Spleen (tissue), 11 donors: ENCODE data around the gene DMAP1. TPM values are rescaled to one million over a fixed set of nuclear protein-coding genes. Genes with fewer than 3 reads are reported as not detected.

ENCODE experiments used
- DNase-seq: peaks from one replicate; pipeline ENCODE4 v3.0.0-alpha.2; 2020
- H3K27ac ChIP-seq, 8 donors: fragments of 200-600 bp; sonication (generic) in 7 of 8; 1 replicate in 4 of 8; 2 replicates in 4 of 8; pipeline versions ENCODE4 v1.5.0 to v1.8.0; 2016 to 2021; ENCODE audit warnings: inconsistent platforms in 4 of 8, mild to moderate bottlenecking in 4 of 8, moderate library complexity in 1 of 8
- H3K27me3 ChIP-seq, 7 donors: fragments of 200-600 bp; sonication (generic) in 6 of 7; replicated peaks in 1 of 7; 1 replicate in 4 of 7; 2 replicates in 3 of 7; pipeline versions ENCODE4 v1.5.0 to v1.8.0; 2016 to 2021; ENCODE audit warnings: inconsistent platforms in 3 of 7, mild to moderate bottlenecking in 1 of 7
- H3K36me3 ChIP-seq, 6 donors: fragments of 200-600 bp; sonication (generic) in 5 of 6; 1 replicate in 4 of 6; 2 replicates in 2 of 6; pipeline versions ENCODE4 v1.5.0 to v1.8.0; 2016 to 2021; ENCODE audit warnings: inconsistent platforms in 2 of 6
- H3K4me1 ChIP-seq, 6 donors: fragments of 200-600 bp; sonication (generic) in 5 of 6; 1 replicate in 3 of 6; 2 replicates in 3 of 6; pipeline versions ENCODE4 v1.5.0 to v1.8.0; 2016 to 2021; ENCODE audit warnings: inconsistent platforms in 3 of 6
- H3K4me3 ChIP-seq, 8 donors: fragments of 200-600 bp; sonication (generic) in 7 of 8; 1 replicate in 4 of 8; 2 replicates in 4 of 8; pipeline versions ENCODE4 v1.5.0 to v1.8.0; 2016 to 2021; ENCODE audit warnings: inconsistent platforms in 4 of 8, mild to moderate bottlenecking in 4 of 8, moderate library complexity in 2 of 8
- H3K9me3 ChIP-seq, 8 donors: fragments of 200-600 bp; sonication (generic) in 7 of 8; 1 replicate in 4 of 8; 2 replicates in 4 of 8; pipeline versions ENCODE4 v1.5.0 to v1.8.0; 2016 to 2021; ENCODE audit warnings: inconsistent platforms in 4 of 8
- POLR2A ChIP-seq, 3 donors: fragments of 450-650 bp; IDR thresholded peaks; one replicate each; pipeline ENCODE4 v1.5.1; 2017; ENCODE audit warnings: antibody characterized with exemption in 3 of 3, mild to moderate bottlenecking in 1 of 3
- POLR2AphosphoS5 ChIP-seq, 3 donors: sonication (generic); formaldehyde crosslinking; IDR thresholded peaks; one replicate each; pipeline ENCODE4 v1.5.1; 2017; ENCODE audit warnings: antibody characterized with exemption in 3 of 3
- WGBS, 5 donors: extraction: QIAGEN DNeasy Blood & Tissue Kit in 3 of 5; methylation state at CpG; one replicate each; pipeline versions ENCODE4 v1.1.5 to v1.1.7; 2013 to 2018; 5-methylcytosine and 5-hydroxymethylcytosine counted together
- intact Hi-C: fragments of 100-400 bp; cut with DNase I; formaldehyde crosslinking; loops from one replicate; pipeline ENCODE4 v1.15.0; 2023; ENCODE audit warnings: low total_unique reads
- polyA plus RNA-seq, 3 donors: library from polyadenylated mRNA; stranded (reverse); fragments of 200-250 nt; gene quantifications; one replicate each; pipeline ENCODE4 v1.2.1, GENCODE V29; 2013
- total RNA-seq, 7 donors: library from RNA; depleted of rRNA in 3 of 7; stranded (reverse); fragments of >200 nt in 3 of 7; fragmentation: NEBNext Ultra II Directional in 4 of 7; extraction: Animal tissue kit (Norgen Biotek cat#: 25700) in 4 of 7; gene quantifications; one replicate each; pipeline versions ENCODE4 v1.1.0 to v1.2.1, GENCODE V29; 2016 to 2021
- TF ChIP-seq, protein P1 (sequence below), 11 experiments: fragments of 200-600 bp in 7 of 11; fragments of 450-650 bp in 4 of 11; sonication (generic) in 4 of 11; IDR thresholded peaks in 8 of 11; conservative IDR thresholded peaks in 3 of 11; 1 replicate in 7 of 11; 2 replicates in 4 of 11; pipeline versions ENCODE4 v1.4.0 to v1.8.0; 2016 to 2021; ENCODE audit warnings: antibody characterized with exemption in 11 of 11, inconsistent platforms in 4 of 11, mild to moderate bottlenecking in 1 of 11
- donor health status: healthy with polysubstance abuse.
- donor health status: DM: no; HTN: no; CAD: no; lungs with moderate emphysema.
- donor health status: DM: no; HTN: no; CAD: no.
- donor health status: Bipolar disorder and iron deficiency.
- donor health status: healthy.
- donor health status: DM: no; HTN: no; CAD: no.
- donor health status: DM: yes; HTN: yes; CAD: no.

Gene DMAP1
- total and polyA plus RNA-seq, 10 donors = 37.8 to 84.6 (median 47.3) TPM

DNA sequence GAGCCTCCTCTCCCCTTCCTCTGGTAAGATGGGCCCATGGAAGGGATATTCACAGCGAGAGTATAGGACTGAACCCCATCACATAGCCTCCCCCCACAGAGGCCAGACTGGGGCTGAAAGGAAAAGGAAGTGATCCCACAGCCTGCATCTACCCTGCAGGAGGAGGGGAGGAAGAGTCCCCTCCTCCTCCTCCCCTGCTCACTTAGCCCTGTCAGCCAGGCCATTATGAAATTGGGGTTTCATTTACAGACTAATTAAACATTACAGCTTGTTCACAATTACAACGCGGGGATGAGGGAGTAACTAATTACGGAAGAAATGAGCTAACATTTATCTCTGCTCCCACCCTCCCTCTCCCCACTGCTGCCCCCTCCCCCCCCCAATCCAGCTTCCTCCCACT lies 25.4 kb downstream of the DMAP1 start:
- no peak for TF ChIP-seq POLR2AphosphoS5 (IDR thresholded peaks at IDR 0.05)
- TF ChIP-seq, protein P1, sequence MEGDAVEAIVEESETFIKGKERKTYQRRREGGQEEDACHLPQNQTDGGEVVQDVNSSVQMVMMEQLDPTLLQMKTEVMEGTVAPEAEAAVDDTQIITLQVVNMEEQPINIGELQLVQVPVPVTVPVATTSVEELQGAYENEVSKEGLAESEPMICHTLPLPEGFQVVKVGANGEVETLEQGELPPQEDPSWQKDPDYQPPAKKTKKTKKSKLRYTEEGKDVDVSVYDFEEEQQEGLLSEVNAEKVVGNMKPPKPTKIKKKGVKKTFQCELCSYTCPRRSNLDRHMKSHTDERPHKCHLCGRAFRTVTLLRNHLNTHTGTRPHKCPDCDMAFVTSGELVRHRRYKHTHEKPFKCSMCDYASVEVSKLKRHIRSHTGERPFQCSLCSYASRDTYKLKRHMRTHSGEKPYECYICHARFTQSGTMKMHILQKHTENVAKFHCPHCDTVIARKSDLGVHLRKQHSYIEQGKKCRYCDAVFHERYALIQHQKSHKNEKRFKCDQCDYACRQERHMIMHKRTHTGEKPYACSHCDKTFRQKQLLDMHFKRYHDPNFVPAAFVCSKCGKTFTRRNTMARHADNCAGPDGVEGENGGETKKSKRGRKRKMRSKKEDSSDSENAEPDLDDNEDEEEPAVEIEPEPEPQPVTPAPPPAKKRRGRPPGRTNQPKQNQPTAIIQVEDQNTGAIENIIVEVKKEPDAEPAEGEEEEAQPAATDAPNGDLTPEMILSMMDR (IDR thresholded peaks at IDR 0.05 in 8 of 11, conservative IDR thresholded peaks at IDR 0.05 in 3 of 11) = no peak
- no peak for TF ChIP-seq POLR2A (IDR thresholded peaks at IDR 0.05)
- peaks cover 0 to 47% (median 2%) of the 10 kb centered on the region in 6 donors for H3K36me3 ChIP-seq
- no peak for DNase-seq
- no peak overlapping the region for H3K4me3 ChIP-seq
- 70 to 83% (median 79%) methylated on average over 4 of the region's 4 CpGs for WGBS, 5 donors
- H3K27ac ChIP-seq = peak overlapping the region in 5 of 8 donors; percentile 76 to 80 (median 76)
- H3K9me3 ChIP-seq = no peaks in the 10 kb centered on the region
- H3K27me3 ChIP-seq = no peaks in the 10 kb centered on the region
- intact Hi-C loops = no loop called here
- peaks cover 0 to 40% (median 14%) of the 10 kb centered on the region in 6 donors for H3K4me1 ChIP-seq

DNA sequence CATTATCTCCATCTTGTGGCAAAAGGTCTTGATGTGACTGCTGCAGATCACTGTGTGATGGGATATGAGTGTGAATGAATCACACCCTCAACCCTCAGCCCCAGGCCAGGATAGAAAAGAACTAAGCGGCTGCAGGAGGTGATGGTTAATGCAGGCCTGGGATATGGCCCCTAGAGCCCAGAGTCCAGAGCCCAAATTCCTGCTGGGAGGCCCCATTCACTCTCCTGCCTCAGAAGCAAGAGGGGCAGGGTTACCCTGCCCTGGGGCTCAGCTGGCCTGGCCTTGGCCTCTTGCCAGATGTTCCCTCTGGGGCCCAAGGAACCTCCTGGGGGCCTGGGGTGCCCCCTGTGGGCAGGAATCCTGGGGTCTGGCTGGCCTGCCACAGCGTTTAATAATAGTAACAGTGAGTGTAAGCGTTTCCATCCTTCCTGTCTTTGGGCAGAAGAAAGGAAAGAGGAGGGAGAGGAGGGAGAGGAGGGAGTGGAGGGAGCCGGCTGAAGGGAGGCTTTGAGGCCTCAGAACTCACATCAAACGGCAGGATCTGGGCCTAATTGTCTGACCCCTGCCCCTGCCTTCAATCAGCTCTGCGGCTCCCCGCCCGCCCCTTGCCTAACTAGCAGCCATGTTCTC lies 26.2 kb downstream of the DMAP1 start:
- 44 to 55% (median 51%) methylated on average over 8 of the region's 8 CpGs for WGBS, 5 donors
- H3K36me3 ChIP-seq = peaks cover 0 to 51% (median 2%) of the 10 kb centered on the region in 6 donors
- peaks cover 0 to 40% (median 14%) of the 10 kb centered on the region in 6 donors for H3K4me1 ChIP-seq
- no peak overlapping the region for H3K4me3 ChIP-seq
- peak overlapping the region in 7 of 8 donors; percentile 22 to 80 (median 76) for H3K27ac ChIP-seq
- no peaks in the 10 kb centered on the region for H3K27me3 ChIP-seq
- no peaks in the 10 kb centered on the region for H3K9me3 ChIP-seq
- peak; percentile 50 for DNase-seq
- intact Hi-C loops = no loop called here
- TF ChIP-seq POLR2AphosphoS5 (IDR thresholded peaks at IDR 0.05) (no peak), POLR2A (IDR thresholded peaks at IDR 0.05) (no peak)
- TF ChIP-seq, protein P1 (IDR thresholded peaks at IDR 0.05 in 8 of 11, conservative IDR thresholded peaks at IDR 0.05 in 3 of 11) = peak in 1 of 11 experiments; percentile 21

DNA sequence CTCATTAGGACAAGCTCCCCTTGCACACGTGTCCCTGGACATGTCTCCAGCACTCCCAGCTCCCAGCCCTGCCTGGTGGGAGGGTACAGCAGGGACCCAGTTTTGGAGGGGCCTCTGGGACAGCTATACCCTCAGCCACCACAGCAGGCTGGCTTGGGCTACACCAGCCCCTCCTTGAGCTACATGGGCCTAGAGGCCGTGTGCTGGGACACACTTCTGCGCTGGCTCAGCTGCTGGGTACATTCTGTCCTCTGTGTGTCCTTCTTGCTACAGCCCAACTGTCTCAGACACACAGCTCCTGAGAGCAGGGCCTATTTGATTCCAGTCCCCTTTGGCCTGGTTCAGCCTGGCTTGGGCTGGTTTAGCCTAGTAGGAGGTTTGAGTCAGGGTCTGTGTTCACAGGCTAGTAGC lies 26.7 kb downstream of the DMAP1 start:
- intact Hi-C loops = no loop called here
- H3K27ac ChIP-seq = peak overlapping the region in 7 of 8 donors; percentile 19 to 80 (median 76)
- H3K4me1 ChIP-seq = peaks cover 0 to 40% (median 14%) of the 10 kb centered on the region in 6 donors
- 75 to 87% (median 80%) methylated on average over 1 to 3 of the region's 3 CpGs for WGBS, 5 donors
- H3K9me3 ChIP-seq = no peaks in the 10 kb centered on the region
- H3K27me3 ChIP-seq = no peaks in the 10 kb centered on the region
- TF ChIP-seq, protein P1 (IDR thresholded peaks at IDR 0.05 in 8 of 11, conservative IDR thresholded peaks at IDR 0.05 in 3 of 11) = no peak
- TF ChIP-seq POLR2AphosphoS5 (IDR thresholded peaks at IDR 0.05) = peak; percentile 70 to 72 (median 71)
- H3K4me3 ChIP-seq = no peak overlapping the region
- peaks cover 0 to 52% (median 2%) of the 10 kb centered on the region in 6 donors for H3K36me3 ChIP-seq
- peak; percentile 63 for DNase-seq

DNA sequence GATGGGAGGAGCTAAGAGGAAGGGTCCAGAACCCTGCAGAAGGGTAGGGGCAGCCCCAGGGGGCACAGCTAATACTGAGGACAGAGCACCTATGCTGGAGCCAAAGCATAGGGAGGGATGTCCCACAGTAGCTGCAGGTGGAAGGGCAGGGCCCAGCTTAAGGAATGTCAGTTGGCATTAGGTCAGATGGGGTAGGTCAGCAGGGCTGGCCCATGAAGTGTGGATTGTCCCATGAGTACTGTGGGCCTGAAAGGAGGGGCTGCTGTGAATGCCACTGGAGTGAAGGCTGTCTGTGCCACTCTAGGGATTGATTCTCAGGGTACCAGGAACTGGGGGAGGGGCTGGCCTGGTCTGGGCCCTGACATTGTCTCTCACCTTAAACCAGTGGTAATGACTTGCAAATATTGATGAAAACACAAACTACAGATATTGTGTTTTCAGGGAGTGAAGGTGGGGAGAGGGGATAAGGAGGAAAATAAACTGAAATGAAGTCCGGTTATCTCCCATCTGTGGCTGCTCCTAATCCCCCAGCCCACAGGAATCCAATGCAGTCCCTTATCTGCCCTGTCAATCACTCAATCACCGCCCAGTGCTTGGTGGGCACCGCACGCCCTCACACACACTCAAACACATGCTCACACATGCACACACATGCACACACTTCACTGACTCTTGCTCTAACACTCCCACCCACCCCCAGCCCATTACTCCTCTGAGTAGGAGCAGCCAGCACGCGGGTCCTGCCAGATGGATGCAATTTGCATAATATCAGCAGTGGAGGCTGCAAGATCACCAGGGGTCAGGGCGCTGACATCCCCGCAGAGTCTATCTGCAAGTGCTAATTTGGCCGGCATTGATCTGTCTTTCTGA lies 27.8 kb downstream of the DMAP1 start:
- Histone ChIP-seq H3K27ac (peak overlapping the region in 6 of 8 donors; percentile 19 to 80 (median 76)), H3K4me3 (no peak overlapping the region), H3K4me1 (peaks cover 0 to 49% (median 15%) of the 10 kb centered on the region in 6 donors), H3K36me3 (peaks cover 0 to 59% (median 2%) of the 10 kb centered on the region in 6 donors), H3K27me3 (no peaks in the 10 kb centered on the region), H3K9me3 (no peaks in the 10 kb centered on the region)
- intact Hi-C loops = no loop called here
- 88 to 96% (median 93%) methylated on average over 9 of the region's 9 CpGs for WGBS, 5 donors
- DNase-seq = peak; percentile 27
- no peak for TF ChIP-seq POLR2AphosphoS5 (IDR thresholded peaks at IDR 0.05)
- no peak for TF ChIP-seq POLR2A (IDR thresholded peaks at IDR 0.05)
- TF ChIP-seq, protein P1 (IDR thresholded peaks at IDR 0.05 in 8 of 11, conservative IDR thresholded peaks at IDR 0.05 in 3 of 11) = no peak
